Aorta (tissue), 5 donors: ENCODE measurements around the gene DSCAML1. TPM values are rescaled to one million over a fixed set of nuclear protein-coding genes. Genes with fewer than 3 reads are reported as not detected.

Experiments used
- ATAC-seq: fragments of 200-7000 bp; cut with Tn5 transposase; one replicate; pipeline ENCODE4 v1.9.1; 2022; ENCODE audit warnings: moderate library complexity; ENCODE audit not compliant: low FRiP score
- DNase-seq, 2 donors: peaks; one replicate each; pipeline ENCODE4 v3.0.0-alpha.2; 2020
- H3K27ac ChIP-seq, 2 donors: one replicate each; pipeline ENCODE4 v1.5.1; 2013; ENCODE audit warnings: low read length in 2 of 2, mild to moderate bottlenecking in 2 of 2, moderate library complexity in 2 of 2, control low read depth in 1 of 2, inconsistent platforms in 1 of 2, low read depth in 1 of 2
- H3K27me3 ChIP-seq, 2 donors: one replicate each; pipeline ENCODE4 v1.6.1; 2013; ENCODE audit warnings: control low read depth in 1 of 2, low read length in 1 of 2, mild to moderate bottlenecking in 1 of 2, moderate library complexity in 1 of 2; ENCODE audit not compliant: insufficient read depth in 2 of 2, control insufficient read depth in 1 of 2
- H3K36me3 ChIP-seq, 2 donors: one replicate each; pipeline ENCODE4 v1.6.1; 2013; ENCODE audit warnings: control low read depth in 1 of 2, low read length in 1 of 2, mild to moderate bottlenecking in 1 of 2; ENCODE audit not compliant: insufficient read depth in 2 of 2, control insufficient read depth in 1 of 2
- H3K4me1 ChIP-seq, 2 donors: one replicate each; pipeline ENCODE4 v1.6.1; 2013; ENCODE audit warnings: low read length in 2 of 2, control low read depth in 1 of 2, mild to moderate bottlenecking in 1 of 2, moderate library complexity in 1 of 2; ENCODE audit not compliant: insufficient read depth in 2 of 2, control insufficient read depth in 1 of 2
- H3K4me3 ChIP-seq, 2 donors: one replicate each; pipeline ENCODE4 v1.5.1; 2013; ENCODE audit warnings: low read length in 2 of 2, control low read depth in 1 of 2, mild to moderate bottlenecking in 1 of 2
- H3K9me3 ChIP-seq: one replicate; pipeline ENCODE4 v1.6.1; 2013; ENCODE audit warnings: mild to moderate bottlenecking, low read length; ENCODE audit not compliant: control insufficient read depth
- WGBS, 2 donors: extraction: QIAGEN DNeasy Blood & Tissue Kit; methylation state at CpG; one replicate each; pipeline ENCODE4 v1.1.7; 2013; 5-methylcytosine and 5-hydroxymethylcytosine counted together
- intact Hi-C, 2 donors: fragments of 100-400 bp; cut with DNase I; formaldehyde crosslinking; loops; one replicate each; pipeline versions ENCODE4 v1.14.2 to v1.15.0; 2022
- polyA plus RNA-seq, 2 donors: library from polyadenylated mRNA; stranded (reverse); fragments of 200-250 nt; gene quantifications; one replicate each; pipeline ENCODE4 v1.2.3, GENCODE V29; 2013
- total RNA-seq, 2 donors: library from RNA; stranded (reverse); fragmentation: NEBNext Ultra II Directional; extraction: Animal tissue kit (Norgen Biotek cat#: 25700); gene quantifications; one replicate each; pipeline ENCODE4 v1.2.1, GENCODE V29; 2021
- donor health status: healthy with polysubstance abuse.
- donor health status: Bipolar disorder and iron deficiency.
- donor health status: DM: no; HTN: no; CAD: no.
- donor health status: DM: no; HTN: no; CAD: no.
- donor health status: DM: yes; HTN: yes; CAD: no.

Gene DSCAML1
- total and polyA plus RNA-seq, 4 donors: 0.13 to 2.2 (median 0.58) TPM; not detected in 1

GRCh38 chr11:117529816-117530215, 267.2 kb downstream of the DSCAML1 start:
- Histone ChIP-seq H3K27ac (no peak overlapping the region), H3K36me3 (no peaks in the 10 kb centered on the region), H3K4me1 (no peaks in the 10 kb centered on the region), H3K27me3 (no peaks in the 10 kb centered on the region), H3K4me3 (no peak overlapping the region), H3K9me3 (no peaks in the 10 kb centered on the region)
- DNase-seq: no peak
- intact Hi-C loops: no loop called here
- ATAC-seq: no peak
- 60 to 62% methylated on average over 18 of the region's 18 CpGs for WGBS, 2 donors

GRCh38 chr11:117528097-117528721, 268.8 kb downstream of the DSCAML1 start:
- intact Hi-C loops: no loop called here
- no peak for ATAC-seq
- DNase-seq: no peak
- 17 to 25% methylated on average over 12 of the region's 12 CpGs for WGBS, 2 donors
- Histone ChIP-seq H3K27me3 (no peaks in the 10 kb centered on the region), H3K36me3 (no peaks in the 10 kb centered on the region), H3K4me1 (no peaks in the 10 kb centered on the region), H3K9me3 (no peaks in the 10 kb centered on the region), H3K27ac (no peak overlapping the region), H3K4me3 (no peak overlapping the region)

GRCh38 chr11:117527271-117527670, 269.7 kb downstream of the DSCAML1 start:
- no peak overlapping the region for H3K27ac ChIP-seq
- H3K4me1 ChIP-seq: no peaks in the 10 kb centered on the region
- intact Hi-C loops: no loop called here
- ATAC-seq (no peak), DNase-seq (no peak)
- H3K27me3 ChIP-seq: no peaks in the 10 kb centered on the region
- no peaks in the 10 kb centered on the region for H3K36me3 ChIP-seq
- H3K4me3 ChIP-seq: no peak overlapping the region
- no peaks in the 10 kb centered on the region for H3K9me3 ChIP-seq
- 34 to 49% methylated on average over 7 of the region's 7 CpGs for WGBS, 2 donors

- no peaks in the 10 kb centered on the region for H3K9me3 ChIP-seq
Measured at GRCh38 chr11:117525866-117526542, 271.0 kb downstream of the DSCAML1 start.

GRCh38 chr11:117524468-117525183, 272.4 kb downstream of the DSCAML1 start:
- Histone ChIP-seq H3K27me3 (no peaks in the 10 kb centered on the region), H3K9me3 (no peaks in the 10 kb centered on the region), H3K27ac (no peak overlapping the region), H3K36me3 (no peaks in the 10 kb centered on the region), H3K4me3 (no peak overlapping the region), H3K4me1 (no peaks in the 10 kb centered on the region)
- ATAC-seq (no peak), DNase-seq (no peak)
- 87% methylated on average over 24 of the region's 24 CpGs for WGBS, 2 donors
- intact Hi-C loops: no loop called here

More at GRCh38 chr11:117525866-117526542, 271.0 kb downstream of the DSCAML1 start:
- no peak for DNase-seq
- WGBS, 2 donors: 87 to 91% methylated on average over 10 of the region's 10 CpGs
- H3K4me1 ChIP-seq: no peaks in the 10 kb centered on the region
- no peak overlapping the region for H3K4me3 ChIP-seq
- ATAC-seq: no peak
- intact Hi-C loops: no loop called here
- H3K36me3 ChIP-seq: no peaks in the 10 kb centered on the region
- no peak overlapping the region for H3K27ac ChIP-seq
- no peaks in the 10 kb centered on the region for H3K27me3 ChIP-seq

- DNase-seq (no peak), ATAC-seq (no peak)
- Histone ChIP-seq H3K9me3 (no peaks in the 10 kb centered on the region), H3K27me3 (no peaks in the 10 kb centered on the region), H3K27ac (no peak overlapping the region), H3K4me1 (no peaks in the 10 kb centered on the region), H3K4me3 (no peak overlapping the region), H3K36me3 (no peaks in the 10 kb centered on the region)
- intact Hi-C loops: no loop called here
- 39 to 59% methylated on average over 3 of the region's 3 CpGs for WGBS, 2 donors
Measured at GRCh38 chr11:117523680-117524079, 273.3 kb downstream of the DSCAML1 start.

GRCh38 chr11:117521974-117522373, 275.0 kb downstream of the DSCAML1 start:
- Histone ChIP-seq H3K4me1 (no peaks in the 10 kb centered on the region), H3K4me3 (no peak overlapping the region), H3K36me3 (no peaks in the 10 kb centered on the region), H3K27me3 (no peaks in the 10 kb centered on the region), H3K9me3 (no peaks in the 10 kb centered on the region), H3K27ac (no peak overlapping the region)
- intact Hi-C loops: no loop called here
- WGBS, 2 donors: 61 to 92% methylated on average over 4 of the region's 4 CpGs
- ATAC-seq (no peak), DNase-seq (no peak)

GRCh38 chr11:117520966-117521365, 276.1 kb downstream of the DSCAML1 start:
- no peak for ATAC-seq
- intact Hi-C loops: no loop called here
- H3K36me3 ChIP-seq: no peaks in the 10 kb centered on the region
- H3K27ac ChIP-seq: no peak overlapping the region
- WGBS, 2 donors: 92 to 94% methylated on average over 21 of the region's 21 CpGs
- DNase-seq: no peak
- H3K9me3 ChIP-seq: no peaks in the 10 kb centered on the region
- H3K4me1 ChIP-seq: no peaks in the 10 kb centered on the region
- no peaks in the 10 kb centered on the region for H3K27me3 ChIP-seq
- H3K4me3 ChIP-seq: no peak overlapping the region
